Adrenal gland (tissue), 12 donors: Measurements from ENCODE around the gene FBXL20. TPM values are rescaled to one million over a fixed set of nuclear protein-coding genes. Genes with fewer than 3 reads are reported as not detected.
"Not testable (repeated sequence)": the region's sequence is repeated elsewhere in the genome, so short reads cannot be mapped to it uniquely, and the experiment has no call there.

Experiments
- DNase-seq, 7 donors: peaks; one replicate each; pipeline ENCODE4 v3.0.0-alpha.2; 2019 to 2020
- H3K27ac ChIP-seq, 5 donors: fragments of 200-600 bp; sonication (generic) in 4 of 5; 1 replicate in 3 of 5; 2 replicates in 2 of 5; pipeline versions ENCODE4 v1.5.1 to v1.8.0; 2016 to 2020; ENCODE audit warnings: mild to moderate bottlenecking in 1 of 5
- H3K27me3 ChIP-seq: fragments of 200-600 bp; 2 replicates; pipeline ENCODE4 v1.8.0; 2021
- H3K36me3 ChIP-seq, 2 donors: fragments of 200-600 bp; replicated peaks in 1 of 2; 1 replicate in 1 of 2; 2 replicates in 1 of 2; pipeline versions ENCODE4 v1.5.1 to v1.8.0; 2018 to 2022
- H3K4me1 ChIP-seq, 2 donors: fragments of 200-600 bp; replicated peaks in 1 of 2; 1 replicate in 1 of 2; 2 replicates in 1 of 2; pipeline versions ENCODE4 v1.5.1 to v1.8.0; 2018 to 2021
- H3K4me3 ChIP-seq, 4 donors: fragments of 200-600 bp; sonication (generic) in 3 of 4; one replicate each; pipeline ENCODE4 v1.5.1; 2016 to 2018
- H3K9me3 ChIP-seq, 3 donors: fragments of 200-600 bp; sonication (generic) in 1 of 3; replicated peaks in 1 of 3; 1 replicate in 2 of 3; 2 replicates in 1 of 3; pipeline versions ENCODE4 v1.5.1 to v1.8.0; 2016 to 2021
- POLR2A ChIP-seq, 2 donors: fragments of 450-650 bp; IDR thresholded peaks; one replicate each; pipeline ENCODE4 v1.6.1; 2017; ENCODE audit warnings: antibody characterized with exemption in 2 of 2, mild to moderate bottlenecking in 2 of 2, moderate library complexity in 1 of 2
- WGBS, 4 donors: extraction: QIAGEN DNeasy Blood & Tissue Kit in 2 of 4; methylation state at CpG; one replicate each; pipeline versions ENCODE4 v1.1.5 to v1.1.7; 2013 to 2017; 5-methylcytosine and 5-hydroxymethylcytosine counted together
- intact Hi-C, 2 donors: fragments of 100-400 bp; cut with DNase I; formaldehyde crosslinking; loops; one replicate each; pipeline versions ENCODE4 v1.14.1 to v1.15.0; 2022 to 2023
- polyA plus RNA-seq, 3 donors: library from polyadenylated mRNA; stranded (reverse); fragments of 200-250 nt in 2 of 3; fragments of 350-450 nt in 1 of 3; fragmentation: Illumina TruSeq in 1 of 3; extraction: RNeasy Lipid Tissue Mini Kit (QIAGEN cat#74804) in 1 of 3; gene quantifications; one replicate each; pipeline ENCODE4 v1.2.3, GENCODE V29; 2013 to 2014
- total RNA-seq, 9 donors: library from RNA; depleted of rRNA in 4 of 9; stranded (reverse); fragments of >200 nt in 4 of 9; fragments of 120-200 nt in 1 of 9; fragmentation: NEBNext Ultra II Directional in 1 of 9; extraction: Animal tissue kit (Norgen Biotek cat#: 25700) in 1 of 9; gene quantifications; one replicate each; pipeline versions ENCODE4 v1.1.0 to v1.2.4, GENCODE V29; 2013 to 2023
- TF ChIP-seq, protein P1 (sequence below), 6 experiments: fragments of 450-650 bp in 4 of 6; fragments of 200-600 bp in 2 of 6; sonication (generic) in 1 of 6; IDR thresholded peaks; 1 replicate in 5 of 6; 2 replicates in 1 of 6; pipeline versions ENCODE4 v1.5.1 to v1.8.0; 2016 to 2021; ENCODE audit warnings: antibody characterized with exemption in 6 of 6, mild to moderate bottlenecking in 2 of 6, moderate library complexity in 1 of 6
- donor health status: healthy with polysubstance abuse.
- donor health status: Bipolar disorder and iron deficiency.
- donor health status: DM: yes; HTN: yes; CAD: no.
- donor health status: DM: no; HTN: no; CAD: no.
- donor health status: DM: no; HTN: no; CAD: no.
- donor health status: DM: yes; HTN: yes; CAD: no.

FBXL20 gene
- total and polyA plus RNA-seq, 12 donors: 3.7 to 41.5 (median 17.3) TPM

DNA sequence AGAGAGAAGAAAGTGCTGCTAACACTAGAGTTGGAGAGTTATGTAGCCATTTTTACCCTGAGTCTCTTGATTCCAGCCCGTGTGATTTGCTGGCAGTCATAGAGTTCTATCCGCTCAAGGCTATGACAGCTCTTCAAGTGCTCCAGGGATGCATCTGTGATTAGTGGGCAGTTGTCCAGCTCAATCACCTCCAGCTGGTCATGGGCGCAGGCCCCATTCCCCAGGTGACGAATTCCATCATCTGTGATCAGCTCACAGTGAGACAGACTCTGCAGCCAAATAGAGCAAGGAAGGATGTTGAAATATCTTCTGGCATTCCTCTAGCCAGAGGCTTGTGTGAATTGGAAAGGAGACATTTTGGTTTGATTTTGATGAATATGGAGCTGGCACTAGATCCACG lies 137.3 kb downstream of the FBXL20 start:
- Histone ChIP-seq H3K4me1 (no peaks in the 10 kb centered on the region), H3K36me3 (peaks cover 0 to 77% of the 10 kb centered on the region in 2 donors), H3K9me3 (no peaks in the 10 kb centered on the region), H3K27ac (no peak overlapping the region), H3K27me3 (no peaks in the 10 kb centered on the region), H3K4me3 (no peak overlapping the region)
- intact Hi-C loops: no loop called here
- 52 to 62% (median 54%) methylated on average over 4 to 5 of the region's 5 CpGs for WGBS, 4 donors
- DNase-seq: peak in 5 of 7 donors; percentile 38 to 75 (median 47)
- TF ChIP-seq, protein P1, sequence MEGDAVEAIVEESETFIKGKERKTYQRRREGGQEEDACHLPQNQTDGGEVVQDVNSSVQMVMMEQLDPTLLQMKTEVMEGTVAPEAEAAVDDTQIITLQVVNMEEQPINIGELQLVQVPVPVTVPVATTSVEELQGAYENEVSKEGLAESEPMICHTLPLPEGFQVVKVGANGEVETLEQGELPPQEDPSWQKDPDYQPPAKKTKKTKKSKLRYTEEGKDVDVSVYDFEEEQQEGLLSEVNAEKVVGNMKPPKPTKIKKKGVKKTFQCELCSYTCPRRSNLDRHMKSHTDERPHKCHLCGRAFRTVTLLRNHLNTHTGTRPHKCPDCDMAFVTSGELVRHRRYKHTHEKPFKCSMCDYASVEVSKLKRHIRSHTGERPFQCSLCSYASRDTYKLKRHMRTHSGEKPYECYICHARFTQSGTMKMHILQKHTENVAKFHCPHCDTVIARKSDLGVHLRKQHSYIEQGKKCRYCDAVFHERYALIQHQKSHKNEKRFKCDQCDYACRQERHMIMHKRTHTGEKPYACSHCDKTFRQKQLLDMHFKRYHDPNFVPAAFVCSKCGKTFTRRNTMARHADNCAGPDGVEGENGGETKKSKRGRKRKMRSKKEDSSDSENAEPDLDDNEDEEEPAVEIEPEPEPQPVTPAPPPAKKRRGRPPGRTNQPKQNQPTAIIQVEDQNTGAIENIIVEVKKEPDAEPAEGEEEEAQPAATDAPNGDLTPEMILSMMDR (IDR thresholded peaks at IDR 0.05): no peak
- TF ChIP-seq POLR2A (IDR thresholded peaks at IDR 0.05): no peak

- intact Hi-C loops: no loop called here
- no peaks in the 10 kb centered on the region for H3K9me3 ChIP-seq
- no peak overlapping the region for H3K4me3 ChIP-seq
- no peak overlapping the region for H3K27ac ChIP-seq
- peaks cover 0 to 66% of the 10 kb centered on the region in 2 donors for H3K36me3 ChIP-seq
- TF ChIP-seq, protein P1 (IDR thresholded peaks at IDR 0.05): peak in 1 of 6 experiments; percentile 11
- no peak for TF ChIP-seq POLR2A (IDR thresholded peaks at IDR 0.05)
- no peaks in the 10 kb centered on the region for H3K4me1 ChIP-seq
- WGBS, 4 donors: 80 to 84% (median 84%) methylated on average over 7 of the region's 7 CpGs
- DNase-seq: no peak
- no peaks in the 10 kb centered on the region for H3K27me3 ChIP-seq
These were observed 140.1 kb downstream of the FBXL20 start for GRCh38 chr17:39261286-39261685.

DNA sequence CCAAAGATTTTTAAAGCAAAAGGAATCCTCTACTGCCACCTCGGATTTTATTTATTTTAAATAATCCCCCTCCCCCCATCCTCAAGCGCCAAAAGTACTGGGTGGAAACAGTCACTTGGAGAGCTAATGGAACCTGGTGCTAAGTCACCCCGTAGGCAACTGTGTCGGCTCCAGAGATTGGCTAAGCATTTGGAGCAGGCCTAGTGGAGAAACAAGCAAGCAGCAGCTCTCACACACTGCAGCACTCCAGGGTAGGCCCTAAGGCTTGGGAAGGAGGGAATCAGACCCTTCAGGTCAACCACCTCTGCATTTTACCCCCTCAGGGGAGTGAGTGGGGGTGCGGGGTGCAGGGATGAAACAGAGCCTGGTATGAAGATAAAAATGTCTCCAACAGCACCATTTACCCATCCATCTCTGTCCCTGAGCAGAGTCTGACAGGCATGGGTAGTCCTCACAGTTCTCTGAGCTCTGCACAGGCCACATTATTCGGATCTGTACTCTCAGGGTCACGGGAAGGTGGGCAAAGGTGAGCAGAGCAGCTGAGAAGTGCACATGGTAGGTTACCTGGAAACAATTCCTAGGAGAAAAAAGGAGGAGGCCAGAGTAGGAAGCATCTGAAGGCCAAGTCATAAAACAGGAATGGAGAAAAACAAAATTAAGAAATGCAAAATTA lies 148.5 kb downstream of the FBXL20 start:
- intact Hi-C loops: no loop called here
- no peaks in the 10 kb centered on the region for H3K27me3 ChIP-seq
- TF ChIP-seq, protein P1 (IDR thresholded peaks at IDR 0.05): no peak
- no peak for TF ChIP-seq POLR2A (IDR thresholded peaks at IDR 0.05)
- 77 to 83% (median 82%) methylated on average over 7 of the region's 7 CpGs for WGBS, 4 donors
- no peak overlapping the region for H3K27ac ChIP-seq
- no peaks in the 10 kb centered on the region for H3K4me1 ChIP-seq
- H3K9me3 ChIP-seq: no peaks in the 10 kb centered on the region
- no peak overlapping the region for H3K4me3 ChIP-seq
- peaks cover 0 to 25% of the 10 kb centered on the region in 2 donors for H3K36me3 ChIP-seq
- no peak for DNase-seq

DNA sequence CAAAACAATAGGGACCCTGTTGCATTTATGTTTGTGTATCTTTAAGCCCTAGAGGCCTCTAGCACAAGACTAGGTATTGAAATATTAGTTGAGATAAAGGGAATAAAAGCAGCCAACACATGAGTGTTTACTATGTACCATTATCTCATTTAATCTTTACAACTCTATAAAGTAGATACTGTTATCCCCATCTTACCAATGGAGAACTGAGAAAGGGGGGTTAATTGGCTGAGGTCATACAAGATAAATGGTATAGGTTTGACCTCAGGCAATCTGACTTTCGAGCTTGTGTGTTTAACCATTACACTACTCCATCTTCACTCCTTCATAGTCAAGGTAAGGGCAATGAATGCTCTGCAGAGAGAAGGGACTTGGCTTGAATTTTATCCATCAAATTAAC lies 149.4 kb downstream of the FBXL20 start:
- Histone ChIP-seq H3K9me3 (no peaks in the 10 kb centered on the region), H3K4me3 (no peak overlapping the region), H3K36me3 (peaks cover 0 to 19% of the 10 kb centered on the region in 2 donors), H3K27ac (no peak overlapping the region), H3K4me1 (no peaks in the 10 kb centered on the region), H3K27me3 (no peaks in the 10 kb centered on the region)
- TF ChIP-seq, protein P1 (IDR thresholded peaks at IDR 0.05): no peak
- no peak for TF ChIP-seq POLR2A (IDR thresholded peaks at IDR 0.05)
- intact Hi-C loops: no loop called here
- no peak for DNase-seq
- 68 to 78% (median 72%) methylated on average over 1 of the region's 1 CpG for WGBS, 4 donors

DNA sequence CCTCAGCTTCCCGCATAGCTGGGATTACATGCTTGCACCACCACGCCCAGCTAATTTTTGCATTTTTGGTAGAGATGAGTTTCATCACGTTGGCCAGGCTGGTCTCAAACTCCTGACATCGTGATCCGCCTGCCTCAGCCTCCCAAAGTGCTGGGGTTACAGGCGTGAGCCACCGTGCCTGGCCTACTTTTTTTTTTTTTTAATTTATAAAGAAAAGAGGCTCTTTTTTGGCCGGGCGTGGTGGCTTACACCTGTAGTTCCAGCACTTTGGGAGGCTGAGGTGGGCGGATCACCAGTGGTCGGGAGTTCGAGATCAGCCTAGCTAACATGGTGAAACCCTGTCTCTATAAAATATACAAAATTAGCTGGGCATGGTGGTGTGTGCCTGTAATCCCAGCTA lies 151.3 kb downstream of the FBXL20 start:
- DNase-seq, intact Hi-C loops, H3K4me1 ChIP-seq, H3K4me3 ChIP-seq, H3K27me3 ChIP-seq, H3K27ac ChIP-seq, H3K9me3 ChIP-seq: not testable (repeated sequence)
- WGBS, 4 donors: 96 to 97% (median 96%) methylated on average over 12 of the region's 12 CpGs
- peaks cover 0 to 19% of the 10 kb centered on the region in 2 donors for H3K36me3 ChIP-seq
